ENCODE measurements around the gene MLYCD.

The MLYCD gene

DNA sequence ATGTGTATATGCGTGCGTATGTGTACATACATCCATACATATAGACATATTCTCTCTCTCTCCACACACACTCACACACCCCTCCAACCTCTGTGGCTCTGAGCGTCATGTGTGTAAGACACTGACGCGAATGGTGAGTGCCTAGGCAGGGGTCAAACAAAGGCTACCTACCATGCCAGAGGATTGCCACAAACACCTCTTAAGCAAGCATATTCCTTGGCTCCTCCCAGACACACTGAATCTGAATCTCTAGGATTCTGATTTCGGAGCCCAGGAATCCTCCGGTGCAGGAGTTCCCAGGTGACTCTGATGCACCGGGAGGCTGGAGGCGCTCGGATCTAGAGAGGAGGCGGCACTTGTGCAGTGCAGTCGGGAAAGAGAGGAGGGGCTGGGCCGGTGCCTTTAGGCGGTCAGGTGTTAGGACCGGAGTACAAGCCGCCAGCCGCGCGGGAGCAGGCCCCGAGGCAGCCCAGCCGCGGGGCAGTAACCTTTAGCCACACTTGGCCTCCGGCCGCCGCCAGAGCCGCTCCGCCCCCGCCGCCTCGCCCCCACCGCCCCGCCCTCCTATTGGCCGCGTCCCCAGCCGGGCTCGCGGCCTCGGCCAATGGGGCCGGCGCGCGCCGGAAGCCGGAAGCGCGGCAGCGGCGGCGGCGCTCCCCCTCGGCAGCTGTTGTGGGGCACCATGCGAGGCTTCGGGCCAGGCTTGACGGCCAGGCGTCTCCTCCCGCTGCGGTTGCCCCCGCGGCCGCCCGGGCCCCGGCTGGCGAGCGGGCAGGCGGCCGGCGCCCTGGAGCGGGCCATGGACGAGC is at the start of gene MLYCD:
Gene MLYCD (plus strand): TSS at position 653 of the 809 bp plus-strand sequence. CDS start 30 bp downstream, at position 683.
- DNase-seq: peak; percentile 93

DNA sequence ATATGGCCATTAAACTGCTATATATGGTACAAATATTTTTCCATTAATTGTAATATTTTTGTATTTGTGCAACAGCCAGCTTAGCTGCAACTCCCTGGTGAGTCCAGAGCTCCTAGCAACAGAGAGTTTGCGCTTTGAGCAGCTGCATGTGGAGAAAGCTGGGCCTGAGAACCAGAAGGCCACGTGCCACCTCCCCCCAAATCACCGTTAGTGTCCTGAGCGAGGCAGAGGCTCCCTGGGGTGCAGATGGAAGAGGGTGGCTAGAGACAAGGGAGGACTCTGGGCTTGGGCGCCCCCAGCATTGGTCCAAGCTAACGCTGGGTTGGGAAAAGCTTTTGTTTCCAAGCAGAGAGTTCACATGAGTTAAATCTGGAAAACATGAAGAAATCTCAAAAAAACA is 49.5 kb upstream of the MLYCD start:
- DNase-seq: peak; percentile 29

DNA sequence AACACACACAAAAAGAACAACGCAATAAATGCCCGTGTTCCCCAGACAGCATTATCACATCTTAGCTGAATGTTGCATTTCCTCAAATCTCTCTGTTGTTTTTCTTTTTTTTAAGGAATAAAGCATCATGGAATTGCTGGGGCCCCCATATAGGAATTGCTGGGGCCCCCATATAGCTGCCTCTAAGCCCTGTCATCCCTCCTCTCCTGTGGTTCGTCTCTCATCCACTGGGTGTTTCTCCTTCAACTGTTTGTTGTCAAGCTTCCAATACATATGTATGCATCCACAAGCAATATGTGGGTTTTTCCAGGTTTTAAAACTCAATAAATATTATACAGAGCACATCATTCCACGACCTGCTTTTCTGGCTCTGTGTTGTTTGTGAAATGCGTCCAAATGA is 48.0 kb upstream of the MLYCD start:
- no peak for DNase-seq

DNA sequence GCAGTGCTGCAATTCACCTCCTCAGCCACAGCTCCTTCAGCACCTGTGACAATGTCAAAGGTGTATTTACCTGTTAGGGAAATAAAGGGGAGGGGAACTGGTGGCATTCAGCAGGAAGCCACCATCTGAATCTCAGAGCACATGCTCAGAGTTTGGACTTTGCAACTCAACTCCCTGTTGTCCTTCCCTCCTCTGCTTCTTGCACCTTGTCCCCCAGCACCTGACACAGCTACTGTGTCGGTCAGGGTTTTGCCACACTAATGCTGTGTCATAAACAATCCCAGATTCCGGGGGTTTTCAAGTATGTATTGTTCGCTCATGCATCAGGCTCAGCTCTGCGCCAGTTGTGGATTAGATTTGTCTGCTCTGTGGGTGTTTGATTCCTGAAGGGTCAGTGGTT is 47.4 kb upstream of the MLYCD start:
- DNase-seq: no peak

DNA sequence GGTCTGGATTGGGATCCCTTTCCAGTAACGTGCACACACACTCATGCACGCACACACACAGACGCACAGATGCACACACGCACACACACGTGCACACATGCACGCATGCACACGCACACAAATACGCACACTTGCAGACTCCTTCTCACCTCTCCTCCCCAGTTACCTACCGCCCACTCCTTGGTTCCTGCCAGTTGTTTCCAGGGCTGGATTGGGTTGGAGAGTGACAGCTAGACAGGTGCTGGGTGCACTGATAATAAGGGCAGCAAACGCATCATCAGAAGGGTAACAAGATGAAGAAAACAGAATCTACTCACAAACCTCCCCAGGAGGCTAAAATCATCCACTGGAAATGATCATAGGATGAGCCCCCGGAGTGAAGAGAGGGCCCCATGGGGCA is 46.1 kb upstream of the MLYCD start:
- no peak for DNase-seq

DNA sequence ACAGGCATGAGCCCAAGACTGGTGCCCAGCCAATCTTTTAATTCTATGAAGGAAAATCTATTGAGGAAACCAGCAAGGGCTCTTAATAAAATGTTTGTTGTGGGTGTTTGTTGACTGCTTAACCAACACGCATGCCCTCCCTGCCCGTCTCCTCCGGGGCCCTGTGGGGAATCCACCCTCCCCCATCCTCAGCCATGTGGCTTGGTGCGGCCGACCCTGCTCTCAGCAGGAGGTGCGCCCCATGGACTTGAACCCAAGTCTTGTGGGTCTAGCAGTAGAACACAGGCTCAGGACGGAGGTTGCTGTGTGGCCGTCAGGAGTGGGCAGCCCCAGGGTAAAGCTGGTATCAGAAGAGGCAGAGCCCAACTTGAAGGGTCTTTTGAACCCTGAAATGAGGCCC is 45.1 kb upstream of the MLYCD start:
- DNase-seq: no peak

DNA sequence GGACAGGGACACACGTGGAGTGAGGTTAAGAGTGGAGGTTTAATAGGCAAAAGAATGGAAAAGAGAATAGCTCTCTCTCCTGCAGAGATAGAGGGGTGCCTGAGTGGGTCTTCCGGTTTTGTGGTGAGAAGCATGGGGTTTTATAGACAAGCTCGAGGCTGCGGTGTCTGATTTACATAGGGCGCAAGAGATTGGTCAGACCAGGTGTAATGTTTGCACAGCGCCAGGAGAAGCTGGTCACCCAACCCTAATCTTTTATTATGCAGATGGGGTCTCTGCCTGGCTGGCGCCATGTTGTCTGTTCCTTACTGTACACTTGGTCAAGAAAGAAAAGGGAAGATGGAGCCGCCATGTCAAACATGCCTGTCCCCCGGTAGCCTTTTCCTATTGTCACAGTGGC is 44.5 kb upstream of the MLYCD start:
- no peak for DNase-seq

DNA sequence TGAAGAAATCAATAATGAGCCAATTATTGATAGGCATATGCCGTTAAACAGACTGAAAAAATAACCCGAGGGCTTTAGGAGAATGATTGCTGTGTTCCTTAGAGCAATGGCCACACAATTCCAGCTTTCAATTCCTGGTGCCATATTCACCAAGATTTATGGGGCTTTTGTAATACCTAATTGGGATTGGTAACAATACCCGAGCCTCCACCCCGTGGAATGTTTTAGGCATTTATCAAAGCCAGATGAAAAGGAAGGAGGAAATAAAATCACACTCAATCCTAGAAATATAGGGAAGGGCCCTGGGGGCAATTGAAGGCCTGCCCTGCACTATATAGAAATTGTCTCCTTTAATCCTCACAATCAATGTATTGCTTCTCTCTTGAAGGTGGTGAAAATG is 42.1 kb upstream of the MLYCD start:
- DNase-seq: no peak

DNA sequence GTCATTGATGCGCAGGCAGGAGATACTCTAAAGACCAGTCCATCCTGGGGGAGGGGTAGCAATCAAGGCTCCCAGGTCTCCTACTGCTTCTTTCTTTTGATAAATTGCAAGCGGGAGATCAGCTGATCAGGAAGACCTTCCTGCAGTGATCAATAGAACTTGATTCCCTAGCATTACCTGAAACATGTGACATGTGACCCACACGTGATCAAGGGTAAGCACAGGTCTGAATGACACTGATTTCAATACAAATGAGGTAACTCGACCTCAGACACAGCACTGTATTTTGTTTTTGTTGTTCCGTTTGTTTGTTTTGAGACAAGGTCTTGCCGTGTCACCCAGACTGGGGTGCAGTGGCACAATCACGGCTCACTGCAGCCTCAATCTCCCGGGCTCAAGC is 39.6 kb upstream of the MLYCD start:
- DNase-seq: no peak

DNA sequence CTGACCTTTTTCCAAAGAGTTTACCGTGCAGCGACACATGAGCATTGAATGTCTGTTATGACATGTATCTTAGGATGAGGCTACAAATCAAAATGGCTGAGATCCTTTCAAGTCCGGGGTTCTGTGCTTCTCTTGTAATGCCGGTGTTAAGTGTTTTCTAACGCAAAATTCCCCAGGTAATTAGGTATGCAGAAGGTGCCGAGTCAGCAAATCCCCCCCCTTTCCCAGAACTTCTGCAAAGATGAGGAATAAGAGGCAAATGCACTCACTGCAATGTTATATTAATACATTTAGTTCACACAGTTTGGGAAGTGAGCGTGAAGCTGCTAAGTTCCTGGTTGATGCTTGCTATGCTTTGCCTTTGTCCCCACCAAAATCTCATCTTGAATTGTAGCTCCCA is 36.3 kb upstream of the MLYCD start:
- no peak for DNase-seq

DNA sequence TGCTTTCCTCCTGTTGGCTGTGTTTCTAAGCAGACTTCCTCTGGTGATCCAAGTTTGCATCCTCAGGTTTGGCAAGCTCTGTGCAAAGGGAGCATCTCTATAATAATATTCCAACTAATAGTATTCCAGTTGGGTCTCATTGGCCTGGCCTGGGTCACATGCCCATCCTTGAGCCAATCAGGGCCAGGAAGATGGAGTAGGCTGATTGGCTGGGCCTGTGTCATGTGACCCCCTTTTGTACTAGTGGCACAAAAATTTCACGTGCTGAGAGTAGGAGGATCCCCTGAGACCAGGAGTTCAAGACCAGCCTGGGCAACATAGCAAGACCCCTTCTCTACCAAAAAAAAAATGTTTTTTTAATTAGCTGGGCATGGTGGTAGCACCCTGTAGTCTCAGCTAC is 35.2 kb upstream of the MLYCD start:
- no peak for DNase-seq

DNA sequence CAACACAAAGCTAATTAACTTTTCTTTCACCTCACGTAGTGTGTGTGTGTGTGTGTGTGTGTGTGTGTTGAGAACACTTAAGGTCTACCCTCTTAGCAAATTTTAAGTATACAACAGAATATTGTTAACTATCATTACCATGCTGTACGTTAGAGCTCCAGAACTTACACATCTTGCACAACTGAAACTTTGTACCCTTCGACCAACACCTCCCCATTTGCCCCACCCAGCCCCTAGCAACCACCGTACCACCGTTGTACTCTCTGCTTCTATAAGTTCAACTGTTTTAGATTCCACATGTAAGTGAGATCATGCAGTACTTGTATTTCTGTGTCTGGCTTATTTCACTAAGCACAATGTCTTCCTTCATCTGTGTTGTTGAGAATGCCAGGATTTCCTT is 28.1 kb upstream of the MLYCD start:
- no peak for DNase-seq

DNA sequence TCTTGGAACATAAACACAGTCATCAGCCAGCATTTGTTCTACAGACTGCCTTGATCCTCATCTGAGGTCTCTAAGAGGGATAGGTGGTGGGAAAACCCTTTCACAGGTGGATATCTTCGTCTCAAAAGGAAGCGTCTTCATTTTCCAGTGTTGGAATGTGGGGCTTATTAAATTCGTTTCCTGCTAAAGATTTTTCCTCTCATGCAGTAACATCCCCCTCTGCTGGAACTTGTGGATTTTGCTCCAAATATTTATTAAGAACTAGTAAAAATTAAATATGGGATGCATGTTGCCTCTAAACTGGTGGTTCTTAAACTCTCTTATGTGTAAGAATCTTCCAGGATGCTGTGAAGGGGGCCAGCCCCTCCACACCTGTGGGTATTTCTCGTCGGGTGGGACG is 20.1 kb upstream of the MLYCD start:
- DNase-seq: no peak

DNA sequence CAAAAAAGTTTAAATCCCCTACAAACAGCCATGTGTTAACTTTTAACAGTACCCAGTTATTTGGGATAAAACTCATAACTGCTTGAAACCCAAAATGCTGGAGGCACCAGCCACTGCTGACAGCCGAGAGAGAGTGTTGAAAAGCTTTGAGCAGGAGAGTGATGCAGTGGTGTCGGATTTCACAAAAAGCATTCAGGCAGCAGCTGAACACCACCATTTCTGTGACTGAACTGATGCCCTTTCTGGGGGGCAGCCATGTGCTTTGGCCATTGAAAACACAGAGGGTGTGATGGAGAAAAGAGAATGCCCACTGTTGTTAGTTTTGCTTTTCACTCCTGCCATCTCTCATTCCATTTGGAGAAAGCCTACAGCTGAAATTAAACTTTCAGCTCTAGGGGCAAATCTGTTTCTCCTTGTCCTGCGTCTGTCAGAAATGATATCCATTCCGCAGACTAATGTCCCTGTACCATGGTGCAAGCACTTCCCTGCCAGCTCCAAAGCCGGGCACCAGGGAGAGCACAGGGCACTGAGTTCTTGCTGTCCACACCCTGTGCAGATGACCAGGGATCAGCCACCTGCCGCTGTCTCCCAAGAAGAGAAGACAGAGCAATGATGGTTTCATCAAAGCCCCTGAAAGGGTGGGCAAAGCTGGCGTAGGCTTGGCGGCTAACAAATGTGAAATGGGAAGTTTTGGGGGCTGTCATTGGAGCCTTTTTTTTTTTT is 16.6 kb upstream of the MLYCD start:
- DNase-seq: no peak

DNA sequence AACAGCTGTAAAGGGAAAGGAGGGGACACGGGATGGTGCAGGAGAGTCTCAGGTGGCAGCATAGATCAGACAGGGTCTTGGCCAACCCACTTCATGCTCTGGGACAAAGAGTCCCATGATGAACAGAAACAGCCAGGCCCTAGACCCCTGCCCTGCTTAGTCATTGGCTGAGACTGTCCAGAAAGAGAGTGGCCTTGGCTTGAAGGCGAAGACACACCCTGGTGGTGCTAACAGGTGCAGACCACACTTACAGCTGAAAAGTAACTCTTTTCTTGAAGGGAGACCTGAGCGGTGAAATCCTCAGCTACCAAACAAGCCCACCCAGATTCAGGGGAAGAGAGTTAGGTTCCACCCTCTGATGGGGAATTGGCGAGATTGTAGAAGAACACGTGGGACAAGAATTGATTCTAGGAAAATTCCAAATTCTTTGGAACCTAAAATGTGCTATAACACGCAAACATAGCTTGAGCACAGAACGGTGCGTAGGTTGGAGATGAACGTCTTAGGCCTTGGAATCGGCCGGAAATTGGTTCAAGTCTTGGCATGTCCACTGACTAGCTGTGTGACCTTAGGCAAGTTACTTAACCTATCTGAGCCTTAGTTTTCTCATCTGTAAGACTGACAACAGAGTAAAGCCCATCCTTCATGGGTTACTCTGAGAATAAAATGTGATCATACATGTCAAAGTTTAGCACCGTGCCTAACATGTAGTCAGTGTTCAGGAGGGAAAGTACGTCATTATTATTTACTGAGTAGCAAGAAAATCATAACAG is 12.5 kb upstream of the MLYCD start:
- no peak for DNase-seq

DNA sequence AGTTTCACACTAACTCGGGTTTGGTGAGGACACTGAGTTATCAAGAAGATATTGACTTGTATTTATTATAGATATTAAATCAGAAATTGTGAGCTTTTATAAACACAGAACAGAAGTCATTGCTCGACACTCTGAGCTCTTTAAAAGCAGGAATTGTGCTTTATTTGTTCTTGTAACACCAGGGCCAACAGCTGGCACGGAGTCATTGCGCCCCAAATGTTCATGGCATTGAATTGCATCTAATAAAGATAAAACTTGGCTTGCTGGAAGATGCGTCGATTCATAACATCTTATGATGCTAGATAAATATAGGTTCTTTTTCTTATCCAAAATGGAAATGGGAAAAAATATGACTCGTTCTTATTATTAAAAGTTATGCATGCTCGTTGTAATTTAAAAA is 11.8 kb upstream of the MLYCD start:
- no peak for DNase-seq

DNA sequence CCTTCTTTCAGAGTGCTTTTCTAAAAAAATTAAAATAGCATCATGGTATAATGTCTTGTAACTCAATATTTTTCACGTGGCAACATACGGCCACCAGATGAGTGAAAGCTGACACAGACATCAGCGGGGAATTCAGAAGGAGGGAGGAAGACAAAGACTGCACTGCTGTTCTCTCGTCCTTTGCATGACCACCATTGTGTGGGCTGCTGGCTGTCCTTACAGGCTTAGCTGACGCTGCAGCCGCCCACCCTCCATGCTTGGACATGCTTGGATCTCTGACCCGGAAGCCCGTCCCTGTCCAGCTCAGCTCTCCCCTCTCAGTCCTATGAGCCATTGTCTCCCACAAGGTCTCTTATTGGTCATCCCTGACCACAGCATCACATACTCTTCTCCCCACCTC is 11.4 kb upstream of the MLYCD start:
- no peak for DNase-seq

DNA sequence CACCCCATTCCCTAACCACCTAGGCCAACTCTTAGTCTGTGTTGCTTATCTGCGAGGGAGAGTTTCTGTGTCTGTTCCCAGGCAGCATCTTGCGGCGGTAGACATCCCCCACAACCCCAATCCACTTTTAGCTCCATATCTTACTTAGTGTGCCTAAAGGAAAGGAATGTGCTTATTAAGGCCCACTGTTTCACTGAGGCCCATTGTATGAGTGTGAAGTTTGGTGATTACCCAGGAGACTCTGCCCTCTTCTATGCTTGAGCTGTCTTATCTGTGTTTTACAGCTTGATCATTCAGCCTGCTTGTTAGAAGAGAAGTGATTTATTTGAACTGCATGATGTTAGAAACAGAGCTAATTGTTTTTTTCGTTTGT is 10.3 kb upstream of the MLYCD start:
- DNase-seq: no peak

DNA sequence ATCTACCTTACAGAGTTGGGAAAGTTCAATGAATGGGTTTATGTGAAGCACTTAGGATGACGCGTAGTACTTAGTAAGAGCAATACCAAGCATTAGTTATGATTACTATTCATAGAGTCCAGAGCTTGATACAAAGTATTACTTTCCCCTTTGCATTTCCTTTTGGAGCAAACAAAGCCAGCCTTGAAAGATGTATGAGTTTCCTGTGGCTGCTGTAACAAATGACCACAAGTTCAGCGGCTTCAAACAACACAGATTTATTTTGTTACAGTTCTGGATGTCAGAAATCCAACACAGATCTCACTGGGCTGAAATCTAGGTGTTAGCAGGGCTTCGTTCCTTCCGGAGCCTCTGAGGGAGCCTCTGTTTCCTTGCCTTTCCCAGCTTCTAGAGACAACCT is 8.6 kb upstream of the MLYCD start:
- DNase-seq: no peak

DNA sequence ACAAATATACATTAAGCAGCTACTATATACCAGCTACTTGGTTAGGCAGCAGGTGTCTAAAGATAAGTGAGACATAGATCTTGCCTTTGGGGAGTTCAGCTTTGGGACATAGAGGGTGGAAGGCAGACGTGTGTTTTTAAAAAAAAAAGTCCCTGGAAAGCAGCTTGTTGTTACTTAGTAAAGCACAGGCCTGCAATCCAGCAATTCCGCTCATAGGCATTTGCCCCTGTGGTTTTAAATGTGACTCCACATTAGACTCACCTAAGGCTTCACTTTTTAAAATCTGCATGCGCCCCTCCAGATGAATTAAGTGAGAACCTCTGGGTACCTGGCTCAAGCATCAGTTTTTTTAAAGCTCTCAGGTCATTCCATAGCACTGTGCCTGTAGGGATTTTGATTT is 7.2 kb upstream of the MLYCD start:
- no peak for DNase-seq

DNA sequence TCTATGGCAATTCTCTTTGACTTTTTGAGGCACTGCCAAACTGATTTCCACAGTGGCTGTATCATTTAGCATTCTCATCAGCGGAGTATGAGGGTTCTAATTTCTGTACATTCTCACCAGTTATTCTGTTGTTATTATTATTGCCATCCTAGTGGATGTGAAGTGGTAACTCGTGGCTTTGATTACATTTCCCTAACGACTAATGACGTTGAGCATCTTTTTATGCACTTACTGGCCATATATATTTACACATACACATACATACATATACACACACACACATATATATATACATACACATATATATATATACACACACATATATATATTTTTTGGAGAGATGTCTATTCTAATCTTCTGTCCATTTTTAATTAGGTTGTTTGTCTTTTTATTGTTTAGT is 3.7 kb upstream of the MLYCD start:
- no peak for DNase-seq

DNA sequence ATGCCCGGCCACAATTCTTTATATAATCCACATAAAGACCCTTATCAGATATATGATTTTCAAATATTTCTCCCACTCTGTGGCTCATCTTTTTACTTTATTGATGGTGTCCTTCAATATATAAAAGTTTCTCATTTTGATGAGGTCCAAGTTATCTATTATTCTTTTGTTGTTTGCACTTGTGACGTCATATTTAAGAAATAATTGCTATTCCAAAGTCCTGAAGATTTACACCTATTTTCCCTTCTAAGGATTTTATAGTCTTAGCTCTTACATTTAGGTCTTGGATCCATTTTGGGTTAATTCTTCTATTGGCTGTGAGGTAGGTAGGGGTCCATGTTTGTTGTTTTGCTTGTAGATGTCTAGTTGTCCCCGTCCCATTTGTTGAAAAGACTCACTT is 3.0 kb upstream of the MLYCD start:
- DNase-seq: no peak

DNA sequence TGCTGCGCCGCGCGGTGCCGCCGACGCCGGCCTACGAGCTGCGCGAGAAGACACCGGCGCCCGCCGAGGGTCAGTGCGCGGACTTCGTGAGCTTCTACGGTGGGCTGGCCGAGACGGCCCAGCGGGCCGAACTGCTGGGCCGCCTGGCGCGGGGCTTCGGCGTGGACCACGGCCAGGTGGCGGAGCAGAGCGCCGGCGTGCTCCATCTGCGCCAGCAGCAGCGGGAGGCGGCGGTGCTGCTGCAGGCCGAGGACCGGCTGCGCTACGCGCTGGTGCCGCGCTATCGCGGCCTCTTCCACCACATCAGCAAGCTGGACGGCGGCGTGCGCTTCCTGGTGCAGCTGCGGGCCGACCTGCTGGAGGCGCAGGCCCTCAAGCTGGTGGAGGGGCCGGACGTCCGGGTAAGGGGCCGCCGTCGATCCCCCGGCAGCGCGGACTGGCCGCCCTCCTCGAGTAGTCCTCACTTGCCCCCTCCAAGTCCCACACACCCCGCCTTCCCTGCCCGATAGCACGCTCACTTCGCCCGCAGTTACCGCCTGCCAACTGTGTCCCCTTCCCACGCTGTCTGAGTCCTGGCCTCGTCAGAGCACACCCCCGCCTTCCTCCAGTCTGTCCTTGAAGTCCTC is 470 bp downstream of the MLYCD start:
- peak; percentile 84 for DNase-seq

DNA sequence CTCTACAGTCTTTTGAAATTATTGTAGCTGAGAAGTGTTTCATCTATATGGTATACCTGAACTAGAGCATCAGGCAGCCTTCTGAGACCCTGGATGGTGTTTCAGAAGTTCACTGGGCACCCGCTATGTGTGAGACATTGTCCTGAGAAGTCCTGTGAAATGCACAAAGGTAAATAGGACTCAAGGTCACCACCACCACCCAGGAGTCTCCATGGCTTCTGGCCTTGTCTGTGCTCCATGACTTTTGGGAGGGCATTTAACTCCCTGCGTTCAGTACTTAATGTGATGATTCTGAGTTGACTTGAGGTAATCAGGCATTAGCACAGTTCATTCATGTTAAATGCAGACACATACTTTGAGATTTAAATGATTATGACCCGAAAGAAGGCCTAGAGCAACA is 1.1 kb downstream of the MLYCD start:
- no peak for DNase-seq
